ENCODE results near the gene DAND5. TPM values are rescaled to one million over a fixed set of nuclear protein-coding genes. Genes with fewer than 3 reads are reported as not detected.

Gene DAND5
- total and polyA plus RNA-seq, 10 of the 15 experiments (the other 5 are each of a cell fraction or from before 2014, with no cell fraction given), result 0.06 to 0.15 (median 0.12) TPM; not detected in 5

DNA sequence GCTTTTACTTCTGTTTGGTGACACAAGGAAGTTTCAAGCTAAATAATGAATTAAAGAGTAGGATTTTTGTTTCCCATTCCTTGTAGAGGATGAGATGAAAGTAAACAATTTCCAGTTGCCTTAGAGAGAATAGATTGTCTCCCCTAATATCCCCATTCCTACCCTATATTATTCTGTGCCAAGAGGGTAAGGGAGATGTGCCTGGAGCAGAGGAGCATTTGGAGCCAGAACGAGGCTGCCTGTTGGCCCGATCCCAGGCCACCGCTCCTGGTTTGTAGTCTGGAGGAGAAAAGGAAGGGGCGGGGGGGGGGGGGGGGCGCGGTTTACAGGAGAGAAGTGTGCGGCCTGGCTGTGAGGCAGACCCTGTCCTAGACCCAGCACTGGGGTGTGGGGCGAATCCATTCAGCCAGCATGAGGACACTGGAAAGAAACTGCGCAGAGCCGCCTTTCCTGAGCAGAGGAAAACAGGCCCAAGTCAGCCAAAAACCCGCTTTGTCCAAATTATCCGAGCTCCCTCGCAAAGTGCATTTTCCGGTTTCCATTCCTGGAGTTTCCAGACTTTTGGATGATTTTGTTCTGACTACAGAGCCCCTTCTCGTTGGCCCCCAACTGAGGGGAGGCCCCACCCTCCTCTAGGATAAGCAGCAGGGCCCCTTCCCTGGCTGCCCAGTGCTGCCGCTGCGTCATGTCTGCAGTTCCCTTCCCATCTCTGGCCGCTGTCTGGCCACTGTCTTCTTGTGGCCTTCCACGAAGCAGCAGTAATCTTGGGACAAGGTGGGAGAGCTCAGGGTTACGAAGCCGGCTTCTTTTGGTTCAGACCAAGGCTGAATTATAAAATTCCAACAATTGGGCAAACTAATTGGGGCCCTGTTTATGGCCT, 48.9 kb downstream of the DAND5 start (continued):
- TF ChIP-seq BCLAF1 (IDR thresholded peaks at IDR 0.05) (no peak), IKZF1 (conservative IDR thresholded peaks at IDR 0.05) (no peak), YBX1 (IDR thresholded peaks at IDR 0.05) (no peak)
- TF ChIP-seq, protein P1, sequence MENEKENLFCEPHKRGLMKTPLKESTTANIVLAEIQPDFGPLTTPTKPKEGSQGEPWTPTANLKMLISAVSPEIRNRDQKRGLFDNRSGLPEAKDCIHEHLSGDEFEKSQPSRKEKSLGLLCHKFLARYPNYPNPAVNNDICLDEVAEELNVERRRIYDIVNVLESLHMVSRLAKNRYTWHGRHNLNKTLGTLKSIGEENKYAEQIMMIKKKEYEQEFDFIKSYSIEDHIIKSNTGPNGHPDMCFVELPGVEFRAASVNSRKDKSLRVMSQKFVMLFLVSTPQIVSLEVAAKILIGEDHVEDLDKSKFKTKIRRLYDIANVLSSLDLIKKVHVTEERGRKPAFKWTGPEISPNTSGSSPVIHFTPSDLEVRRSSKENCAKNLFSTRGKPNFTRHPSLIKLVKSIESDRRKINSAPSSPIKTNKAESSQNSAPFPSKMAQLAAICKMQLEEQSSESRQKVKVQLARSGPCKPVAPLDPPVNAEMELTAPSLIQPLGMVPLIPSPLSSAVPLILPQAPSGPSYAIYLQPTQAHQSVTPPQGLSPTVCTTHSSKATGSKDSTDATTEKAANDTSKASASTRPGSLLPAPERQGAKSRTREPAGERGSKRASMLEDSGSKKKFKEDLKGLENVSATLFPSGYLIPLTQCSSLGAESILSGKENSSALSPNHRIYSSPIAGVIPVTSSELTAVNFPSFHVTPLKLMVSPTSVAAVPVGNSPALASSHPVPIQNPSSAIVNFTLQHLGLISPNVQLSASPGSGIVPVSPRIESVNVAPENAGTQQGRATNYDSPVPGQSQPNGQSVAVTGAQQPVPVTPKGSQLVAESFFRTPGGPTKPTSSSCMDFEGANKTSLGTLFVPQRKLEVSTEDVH (IDR thresholded peaks at IDR 0.05; ENCODE audit: low read depth, partially characterized antibody), result no peak

DNA sequence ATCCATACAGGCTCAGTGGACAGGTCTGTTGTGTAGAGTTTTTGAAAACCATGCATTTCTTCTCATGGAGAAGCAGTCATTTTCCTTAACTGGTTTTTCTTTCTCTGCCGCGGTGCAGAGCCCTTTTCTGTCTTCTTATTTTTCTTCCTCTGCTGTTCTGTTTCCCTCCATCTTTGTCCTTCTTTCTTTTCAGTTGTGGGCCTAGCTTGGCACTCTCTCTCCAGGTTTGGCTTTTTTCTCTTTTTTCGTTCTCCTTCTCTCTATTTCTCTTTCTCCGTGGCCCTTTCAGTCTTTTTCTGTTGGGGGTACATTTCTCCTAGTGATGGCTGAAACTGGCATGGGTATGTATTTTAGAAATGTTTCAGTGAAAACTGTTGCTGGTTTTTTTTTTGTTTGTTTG, 50.0 kb downstream of the DAND5 start:
- H3K79me2 ChIP-seq (ENCODE audit: control insufficient read depth, insufficient read depth, low read length), result no peaks in the 10 kb centered on the region
- no peaks in the 10 kb centered on the region for H3K36me3 ChIP-seq (ENCODE audit: control insufficient read depth in 2 of 2, insufficient read depth in 2 of 2, low read length in 1 of 2)
- ATAC-seq, result no peak
- no peak overlapping the region for H3K4me2 ChIP-seq (ENCODE audit: control insufficient read depth, insufficient read depth)
- no peak for FAIRE-seq
- SMC1A ChIA-PET (ENCODE audit: uncharacterized antibody, unreplicated experiment), result no interaction called here
- CTCF ChIA-PET, result no interaction called here
- in situ Hi-C loops (cut with MboI) (no loop called here), intact Hi-C loops (cut with micrococcal nuclease; ENCODE audit: unreplicated experiment) (no loop called here)
- RAD21 ChIA-PET (ENCODE audit: unreplicated experiment), result no interaction called here
- no peak overlapping the region for H3K4me3 ChIP-seq
- BruUV-seq (replicated peaks), result no TSS peak
- POLR2A ChIA-PET, result no interaction called here
- TF ChIP-seq SREBF1 (IDR thresholded peaks at IDR 0.05; ENCODE audit: low read length), result no peak
- no peak for TF ChIP-seq ZNF274 (IDR thresholded peaks at IDR 0.05; ENCODE audit: insufficient read depth, insufficient read length)
- no peak for TF ChIP-seq ZSCAN29 (IDR thresholded peaks at IDR 0.05)
- no peak for TF ChIP-seq SMC3 (IDR thresholded peaks at IDR 0.05; ENCODE audit: borderline replicate concordance, low read length)
- TF ChIP-seq CBX3 (IDR thresholded peaks at IDR 0.05; ENCODE audit: borderline replicate concordance, low read depth), result no peak
- TF ChIP-seq KAT2A (conservative IDR thresholded peaks at IDR 0.05; ENCODE audit: control insufficient read depth, low read depth, low read length), result no peak
- TF ChIP-seq ZBTB33 (IDR thresholded peaks at IDR 0.05), result no peak
- TF ChIP-seq NR2C2 (IDR thresholded peaks at IDR 0.05; ENCODE audit: borderline replicate concordance, control insufficient read depth, insufficient read length, low read depth), result no peak
- no peak for TF ChIP-seq FOS (IDR thresholded peaks at IDR 0.05; ENCODE audit: borderline replicate concordance, extremely low read depth, insufficient read length)
- no peak for TF ChIP-seq ATF7 (IDR thresholded peaks at IDR 0.05; ENCODE audit: low read depth)
- TF ChIP-seq SP1 (IDR thresholded peaks at IDR 0.05; ENCODE audit: low read depth, low read length), result no peak
- H3K9me3 ChIP-seq (replicated peaks; ENCODE audit: control insufficient read depth, insufficient read depth, low read length), result no peaks in the 10 kb centered on the region
- no peak for DNase-seq (ENCODE audit: low read depth, low spot score)
- peaks cover 7 to 12% of the 10 kb centered on the region in 2 experiments for H3K27me3 ChIP-seq (replicated peaks in 1 of 2; ENCODE audit: control insufficient read depth in 2 of 2, insufficient read depth in 2 of 2, low read length in 1 of 2)
- H2AFZ ChIP-seq (ENCODE audit: control insufficient read depth, low read depth, low read length), result no peak overlapping the region
- H3K27ac ChIP-seq (ENCODE audit: control insufficient read depth, insufficient read depth), result no peak overlapping the region
- H3K9ac ChIP-seq (ENCODE audit: control insufficient read depth, insufficient read depth, low read length), result no peak overlapping the region
- peaks cover 15% of the 10 kb centered on the region for H3K4me1 ChIP-seq (ENCODE audit: control insufficient read depth, insufficient read depth, low read length)
- H4K20me1 ChIP-seq (ENCODE audit: control insufficient read depth, insufficient read depth), result no peaks in the 10 kb centered on the region
- 84% methylated on average over 4 of the region's 4 CpGs for WGBS (ENCODE audit: insufficient coverage, insufficient replicate concordance, low lambda C conversion rate, missing lambda C conversion rate)

Data from GM12878 (cell line).